Pancreas (tissue), 10 donors: Measurements from ENCODE around the gene CMYA5. TPM values are rescaled to one million over a fixed set of nuclear protein-coding genes. Genes with fewer than 3 reads are reported as not detected.

ENCODE experiments used
- ATAC-seq, 4 donors: fragments of 200-7000 bp; cut with Tn5 transposase; one replicate each; pipeline versions ENCODE4 v1.8.0 to v1.9.1; 2020; ENCODE audit warnings: mild to moderate bottlenecking in 4 of 4, moderate library complexity in 4 of 4
- DNase-seq, 6 donors: peaks; one replicate each; pipeline ENCODE4 v3.0.0-alpha.2; 2020
- FAIRE-seq: peaks from 2 replicates; lab custom pipeline; 2012; peaks lifted over from hg19 to GRCh38; lab: Jason Lieb, UNC
- H3K27ac ChIP-seq, 4 donors: fragments of 200-600 bp; sonication (generic); 1 replicate in 3 of 4; 2 replicates in 1 of 4; pipeline versions ENCODE4 v1.5.0 to v1.8.0; 2020
- H3K27me3 ChIP-seq, 4 donors: fragments of 200-600 bp; one replicate each; pipeline ENCODE4 v1.8.0; 2021
- H3K36me3 ChIP-seq, 3 donors: fragments of 200-600 bp; sonication (generic) in 1 of 3; one replicate each; pipeline versions ENCODE4 v1.5.0 to v1.8.0; 2020 to 2021
- H3K4me1 ChIP-seq, 3 donors: fragments of 200-600 bp; one replicate each; pipeline ENCODE4 v1.8.0; 2021
- H3K4me3 ChIP-seq, 4 donors: fragments of 200-600 bp; sonication (generic) in 2 of 4; one replicate each; pipeline versions ENCODE4 v1.5.0 to v1.8.0; 2020 to 2021
- H3K9me3 ChIP-seq, 4 donors: fragments of 200-600 bp; one replicate each; pipeline ENCODE4 v1.8.0; 2021
- CTCF ChIP-seq, 4 donors: fragments of 200-600 bp; sonication (generic) in 3 of 4; IDR thresholded peaks; one replicate each; pipeline versions ENCODE4 v1.5.0 to v1.8.0; 2021; ENCODE audit warnings: antibody characterized with exemption in 4 of 4
- WGBS, 2 donors: extraction: QIAGEN DNeasy Blood & Tissue Kit; methylation state at CpG; one replicate each; pipeline ENCODE4 v1.1.7; 2013; 5-methylcytosine and 5-hydroxymethylcytosine counted together
- intact Hi-C, 3 donors: fragments of 100-400 bp; cut with DNase I; formaldehyde crosslinking; loops; one replicate each; pipeline versions ENCODE4 v1.11.1 to v1.14.2; 2022
- polyA plus RNA-seq, 2 donors: library from polyadenylated mRNA; stranded (reverse); fragments of 200-250 nt; gene quantifications; one replicate each; pipeline ENCODE4 v1.2.3, GENCODE V29; 2013
- total RNA-seq, 6 donors: library from RNA; stranded (reverse); fragmentation: NEBNext Ultra II Directional in 4 of 6; extraction: Animal tissue kit (Norgen Biotek cat#: 25700) in 4 of 6; gene quantifications; one replicate each; pipeline versions ENCODE4 v1.2.1 to v1.2.4, GENCODE V29; 2021 to 2023
- donor health status: healthy with polysubstance abuse.
- donor health status: DM: no; HTN: no; CAD: no; lungs with moderate emphysema.
- donor health status: DM: no; HTN: no; CAD: no.
- donor health status: control.
- donor health status: control.
- donor health status: Bipolar disorder and iron deficiency.
- donor health status: DM: yes; HTN: yes; CAD: no.
- donor health status: DM: no; HTN: no; CAD: no.
- donor health status: DM: no; HTN: no; CAD: no.
- donor health status: DM: yes; HTN: yes; CAD: no.

The CMYA5 gene
- total and polyA plus RNA-seq, 8 donors = 0.09 to 0.84 (median 0.39) TPM

GRCh38 chr5:79742549-79743136, 53.0 kb downstream of the CMYA5 start:
- Histone ChIP-seq H3K9me3 (no peaks in the 10 kb centered on the region), H3K27me3 (no peaks in the 10 kb centered on the region), H3K36me3 (no peaks in the 10 kb centered on the region), H3K4me1 (no peaks in the 10 kb centered on the region), H3K4me3 (no peak overlapping the region), H3K27ac (no peak overlapping the region)
- no peak for FAIRE-seq
- WGBS, 2 donors = 67 to 68% methylated on average over 3 of the region's 3 CpGs
- DNase-seq = no peak
- ATAC-seq = no peak
- no peak for TF ChIP-seq CTCF (IDR thresholded peaks at IDR 0.05)
- intact Hi-C loops = no loop called here

- ATAC-seq (no peak), FAIRE-seq (no peak), DNase-seq (no peak)
- Histone ChIP-seq H3K4me3 (no peak overlapping the region), H3K27me3 (no peaks in the 10 kb centered on the region), H3K4me1 (no peaks in the 10 kb centered on the region), H3K36me3 (no peaks in the 10 kb centered on the region), H3K9me3 (no peaks in the 10 kb centered on the region), H3K27ac (no peak overlapping the region)
- intact Hi-C loops = no loop called here
- WGBS, 2 donors = 83 to 85% methylated on average over 7 of the region's 7 CpGs
- no peak for TF ChIP-seq CTCF (IDR thresholded peaks at IDR 0.05)
Measured at GRCh38 chr5:79743846-79744605, 54.4 kb downstream of the CMYA5 start.

GRCh38 chr5:79745255-79745654, 55.6 kb downstream of the CMYA5 start:
- FAIRE-seq (no peak), DNase-seq (no peak), ATAC-seq (no peak)
- Histone ChIP-seq H3K4me1 (no peaks in the 10 kb centered on the region), H3K27me3 (no peaks in the 10 kb centered on the region), H3K36me3 (no peaks in the 10 kb centered on the region), H3K27ac (no peak overlapping the region), H3K9me3 (no peaks in the 10 kb centered on the region), H3K4me3 (no peak overlapping the region)
- intact Hi-C loops = no loop called here
- no peak for TF ChIP-seq CTCF (IDR thresholded peaks at IDR 0.05)
- 81 to 88% methylated on average over 3 of the region's 3 CpGs for WGBS, 2 donors

- FAIRE-seq (peak; percentile 9), DNase-seq (no peak), ATAC-seq (no peak)
- Histone ChIP-seq H3K27ac (no peak overlapping the region), H3K9me3 (no peaks in the 10 kb centered on the region), H3K36me3 (no peaks in the 10 kb centered on the region), H3K4me3 (no peak overlapping the region), H3K4me1 (no peaks in the 10 kb centered on the region), H3K27me3 (no peaks in the 10 kb centered on the region)
- intact Hi-C loops = no loop called here
- TF ChIP-seq CTCF (IDR thresholded peaks at IDR 0.05) = no peak
- 51 to 54% methylated on average over 4 of the region's 4 CpGs for WGBS, 2 donors
Measured at GRCh38 chr5:79746642-79747569, 57.3 kb downstream of the CMYA5 start.
